SU-DHL-6 (cell line): ENCODE measurements around the gene HOXA3.

Experiments
- CTCF ChIP-seq: fragments of 200-600 bp; sonication (generic); IDR thresholded peaks from one replicate; pipeline ENCODE4 v1.5.1; 2017; ENCODE audit warnings: antibody characterized with exemption, mild to moderate bottlenecking, low read length, moderate library complexity; ENCODE audit not compliant: insufficient read depth, poor library complexity, severe bottlenecking
- EZH2phosphoT487 ChIP-seq: fragments of 200-600 bp; sonication (generic), shearing (Covaris generic); conservative IDR thresholded peaks from 2 replicates; pipeline ENCODE4 v1.6.1; 2018; ENCODE audit warnings: mild to moderate bottlenecking, antibody characterized with exemption, low read length, moderate library complexity, mixed read lengths

GRCh38 chr7:27107391-27108381 lies 44.7 kb downstream of the HOXA3 start:
- TF ChIP-seq CTCF, result no peak
- no peak for TF ChIP-seq EZH2phosphoT487
